ENCODE data around the gene USP6NL. TPM values are rescaled to one million over a fixed set of nuclear protein-coding genes. Genes with fewer than 3 reads are reported as not detected.

The USP6NL gene
- total RNA-seq, 4 donors from 2014 or later = 19.6 to 29.4 (median 25.2) TPM

- 94 to 97% methylated on average over 7 of the region's 7 CpGs for WGBS, 2 donors
- no peak for TF ChIP-seq POLR2A (IDR thresholded peaks at IDR 0.05)
- TF ChIP-seq CTCF (IDR thresholded peaks at IDR 0.05) = no peak
- no peak overlapping the region for H3K4me3 ChIP-seq (ENCODE audit: low read depth, poor library complexity, severe bottlenecking)
- intact Hi-C loops (cut with DNase I; ENCODE audit: low total_unique reads) = no loop called here
- DNase-seq (ENCODE audit: low spot score in 2 of 2) = no peak
Observed at GRCh38 chr10:11609052-11609451, 2.4 kb downstream of the USP6NL start.

GRCh38 chr10:11608159-11609013 lies 3.1 kb downstream of the USP6NL start:
- H3K4me3 ChIP-seq (ENCODE audit: low read depth, poor library complexity, severe bottlenecking) = no peak overlapping the region

GRCh38 chr10:11605807-11606408 lies 5.5 kb downstream of the USP6NL start:
- TF ChIP-seq POLR2A (IDR thresholded peaks at IDR 0.05) (no peak), CTCF (IDR thresholded peaks at IDR 0.05) (no peak)
- WGBS, 2 donors = 79 to 81% methylated on average over 2 of the region's 2 CpGs
- intact Hi-C loops (cut with DNase I; ENCODE audit: low total_unique reads) = no loop called here
- DNase-seq (ENCODE audit: low spot score in 2 of 2) = no peak
- no peak overlapping the region for H3K4me3 ChIP-seq (ENCODE audit: low read depth, poor library complexity, severe bottlenecking)

More at GRCh38 chr10:11608159-11609013, 3.1 kb downstream of the USP6NL start:
- DNase-seq (ENCODE audit: low spot score in 2 of 2) = no peak
- 84 to 89% methylated on average over 10 of the region's 10 CpGs for WGBS, 2 donors
- intact Hi-C loops (cut with DNase I; ENCODE audit: low total_unique reads) = no loop called here
- TF ChIP-seq CTCF (IDR thresholded peaks at IDR 0.05) = no peak
- TF ChIP-seq POLR2A (IDR thresholded peaks at IDR 0.05) = no peak

- 71 to 74% methylated on average over 2 of the region's 2 CpGs for WGBS, 2 donors
- DNase-seq (ENCODE audit: low spot score in 2 of 2) = no peak
- no peak for TF ChIP-seq POLR2A (IDR thresholded peaks at IDR 0.05)
- TF ChIP-seq CTCF (IDR thresholded peaks at IDR 0.05) = no peak
- intact Hi-C loops (cut with DNase I; ENCODE audit: low total_unique reads) = no loop called here
- H3K4me3 ChIP-seq (ENCODE audit: low read depth, poor library complexity, severe bottlenecking) = no peak overlapping the region
Observed at GRCh38 chr10:11604865-11605650, 6.4 kb downstream of the USP6NL start.

- 91 to 97% methylated on average over 1 of the region's 1 CpG for WGBS, 2 donors
- no peak for DNase-seq (ENCODE audit: low spot score in 2 of 2)
Observed at GRCh38 chr10:11603741-11604140, 7.7 kb downstream of the USP6NL start.

More at GRCh38 chr10:11603741-11604140, 7.7 kb downstream of the USP6NL start:
- intact Hi-C loops (cut with DNase I; ENCODE audit: low total_unique reads) = no loop called here
- TF ChIP-seq CTCF (IDR thresholded peaks at IDR 0.05) (no peak), POLR2A (IDR thresholded peaks at IDR 0.05) (no peak)
- no peak overlapping the region for H3K4me3 ChIP-seq (ENCODE audit: low read depth, poor library complexity, severe bottlenecking)

Measured in lower leg skin (tissue), 4 donors.